ENCODE measurements around the gene SIK2.

GRCh38 chr11:111565114-111565720, 37.0 kb upstream of the SIK2 start:
- TF ChIP-seq CTCF (IDR thresholded peaks at IDR 0.05): peak; percentile 89 to 93 (median 91)
- no peak for TF ChIP-seq EP300 (IDR thresholded peaks at IDR 0.05)
- TF ChIP-seq POLR2A (IDR thresholded peaks at IDR 0.05): no peak
